CD4-positive, alpha-beta memory T cell (primary cell): Measurements from ENCODE around the gene GRID2. TPM values are rescaled to one million over a fixed set of nuclear protein-coding genes. Genes with fewer than 3 reads are reported as not detected.

ENCODE experiments used
- CTCF ChIA-PET: fragments of 350-600 bp; sonication (Branson Sonifier 250); formaldehyde crosslinking; loops from one replicate; lab custom pipeline; 2021; ENCODE audit warnings: inconsistent platforms; ENCODE audit not compliant: partially characterized antibody; lab: Charles Lee
- POLR2A ChIA-PET: fragments of 350-600 bp; sonication (Branson Sonifier 250); formaldehyde crosslinking; loops from one replicate; lab custom pipeline; 2021; ENCODE audit not compliant: partially characterized antibody; lab: Charles Lee
- DNase-seq, 5 donors: peaks; one replicate each; pipeline versions ENCODE4 v3.0.0 to v3.0.0-alpha.2; 2020 to 2022; ENCODE audit warnings: mixed read lengths in 1 of 5
- H3K27ac ChIP-seq: one replicate; pipeline ENCODE4 v1.7.0; 2013; ENCODE audit warnings: low read depth, low read length
- H3K27me3 ChIP-seq: 2 replicates; pipeline ENCODE4 v1.7.0; 2013; ENCODE audit warnings: mild to moderate bottlenecking, low read length, moderate library complexity; ENCODE audit not compliant: insufficient read depth
- H3K36me3 ChIP-seq: 2 replicates; pipeline ENCODE4 v1.7.0; 2013; ENCODE audit warnings: mild to moderate bottlenecking, low read length, moderate library complexity; ENCODE audit not compliant: insufficient read depth
- H3K4me1 ChIP-seq: 2 replicates; pipeline ENCODE4 v1.7.0; 2013; ENCODE audit warnings: mild to moderate bottlenecking, low read length, moderate library complexity; ENCODE audit not compliant: insufficient read depth
- H3K4me3 ChIP-seq, 2 donors: one replicate each; pipeline ENCODE4 v1.7.0; 2013; ENCODE audit warnings: low read length in 2 of 2, mild to moderate bottlenecking in 1 of 2
- H3K9me3 ChIP-seq, 2 donors: one replicate each; pipeline ENCODE4 v1.7.0; 2013; ENCODE audit warnings: low read length in 2 of 2, control low read depth in 1 of 2; ENCODE audit not compliant: control insufficient read depth in 1 of 2
- H3K27ac Mint-ChIP-seq, 7 donors: one replicate each; pipeline ENCODE4 v1.8.0; 2020 to 2021; ENCODE audit warnings: mixed read lengths in 7 of 7, mild to moderate bottlenecking in 6 of 7, inconsistent platforms in 3 of 7, moderate library complexity in 3 of 7
- H3K27me3 Mint-ChIP-seq, 2 donors: one replicate each; pipeline ENCODE4 v1.8.0; 2020 to 2021; ENCODE audit warnings: mixed read lengths in 2 of 2
- H3K36me3 Mint-ChIP-seq, 2 donors: one replicate each; pipeline ENCODE4 v1.8.0; 2020 to 2021; ENCODE audit warnings: mixed read lengths in 2 of 2, inconsistent platforms in 1 of 2, mild to moderate bottlenecking in 1 of 2
- H3K4me1 Mint-ChIP-seq, 4 donors: one replicate each; pipeline ENCODE4 v1.8.0; 2020 to 2021; ENCODE audit warnings: mixed read lengths in 4 of 4, mild to moderate bottlenecking in 1 of 4
- H3K4me3 Mint-ChIP-seq, 8 donors: one replicate each; pipeline ENCODE4 v1.8.0; 2020 to 2021; ENCODE audit warnings: mixed read lengths in 8 of 8, mild to moderate bottlenecking in 7 of 8, moderate library complexity in 6 of 8, inconsistent platforms in 3 of 8
- H3K9me3 Mint-ChIP-seq, 8 donors: one replicate each; pipeline ENCODE4 v1.8.0; 2020 to 2021; ENCODE audit warnings: mixed read lengths in 8 of 8, mild to moderate bottlenecking in 5 of 8, inconsistent platforms in 3 of 8, moderate library complexity in 1 of 8
- intact Hi-C: fragments of 100-400 bp; cut with micrococcal nuclease; formaldehyde crosslinking; loops from one replicate; pipeline ENCODE4 v1.15.1; 2023
- polyA plus RNA-seq, 2 donors: library from polyadenylated mRNA; unstranded; fragments of 300-500 nt; fragmentation: Illumina TruSeq; gene quantifications; one replicate each; pipeline ENCODE4 v1.2.3, GENCODE V29; 2021
- total RNA-seq, 2 experiments: library from RNA; stranded (reverse); gene quantifications; one replicate each; pipeline ENCODE4 v1.2.3, GENCODE V29; 2021

The GRID2 gene
- total and polyA plus RNA-seq, 4 experiments from 2014 or later: not detected

- peaks cover 0 to 4% (median 0%) of the 10 kb centered on the region in 8 donors for H3K9me3 Mint-ChIP-seq
- Histone ChIP-seq H3K9me3 (no peaks in the 10 kb centered on the region), H3K4me1 (no peaks in the 10 kb centered on the region), H3K27me3 (no peaks in the 10 kb centered on the region), H3K27ac (no peak overlapping the region), H3K36me3 (no peaks in the 10 kb centered on the region), H3K4me3 (no peak overlapping the region)
- H3K4me1 Mint-ChIP-seq: no peaks in the 10 kb centered on the region
- DNase-seq: no peak
- no peak overlapping the region for H3K4me3 Mint-ChIP-seq
- no peaks in the 10 kb centered on the region for H3K36me3 Mint-ChIP-seq
- CTCF ChIA-PET: no interaction called here
- peaks cover 0 to 1% of the 10 kb centered on the region in 2 donors for H3K27me3 Mint-ChIP-seq
- intact Hi-C loops: no loop called here
- POLR2A ChIA-PET: no interaction called here
- H3K27ac Mint-ChIP-seq: no peak overlapping the region
Observed at GRCh38 chr4:93780080-93780479, 1476.3 kb downstream of the GRID2 start.

GRCh38 chr4:93781198-93781597, 1477.4 kb downstream of the GRID2 start:
- no peaks in the 10 kb centered on the region for H3K4me1 ChIP-seq
- no peak for DNase-seq
- H3K4me3 ChIP-seq: no peak overlapping the region
- ChIA-PET POLR2A (no interaction called here), CTCF (no interaction called here)
- H3K27me3 ChIP-seq: no peaks in the 10 kb centered on the region
- intact Hi-C loops: no loop called here
- H3K9me3 Mint-ChIP-seq: peaks cover 0 to 4% (median 0%) of the 10 kb centered on the region in 8 donors
- no peak overlapping the region for H3K27ac ChIP-seq
- H3K36me3 Mint-ChIP-seq: no peaks in the 10 kb centered on the region
- H3K36me3 ChIP-seq: no peaks in the 10 kb centered on the region
- no peaks in the 10 kb centered on the region for H3K9me3 ChIP-seq
- H3K27me3 Mint-ChIP-seq: peaks cover 0 to 1% of the 10 kb centered on the region in 2 donors
- no peaks in the 10 kb centered on the region for H3K4me1 Mint-ChIP-seq
- H3K4me3 Mint-ChIP-seq: no peak overlapping the region
- no peak overlapping the region for H3K27ac Mint-ChIP-seq

GRCh38 chr4:93786149-93786548, 1482.4 kb downstream of the GRID2 start:
- no peaks in the 10 kb centered on the region for H3K9me3 Mint-ChIP-seq
- no peaks in the 10 kb centered on the region for H3K36me3 Mint-ChIP-seq
- DNase-seq: no peak
- Histone ChIP-seq H3K36me3 (no peaks in the 10 kb centered on the region), H3K27me3 (no peaks in the 10 kb centered on the region), H3K4me1 (no peaks in the 10 kb centered on the region), H3K27ac (no peak overlapping the region), H3K4me3 (no peak overlapping the region), H3K9me3 (no peaks in the 10 kb centered on the region)
- POLR2A ChIA-PET: no interaction called here
- H3K4me1 Mint-ChIP-seq: no peaks in the 10 kb centered on the region
- H3K4me3 Mint-ChIP-seq: no peak overlapping the region
- CTCF ChIA-PET: no interaction called here
- intact Hi-C loops: no loop called here
- no peaks in the 10 kb centered on the region for H3K27me3 Mint-ChIP-seq
- no peak overlapping the region for H3K27ac Mint-ChIP-seq

GRCh38 chr4:93788712-93789111, 1484.9 kb downstream of the GRID2 start:
- no peaks in the 10 kb centered on the region for H3K36me3 ChIP-seq
- peaks cover 0 to 1% of the 10 kb centered on the region in 2 donors for H3K27me3 Mint-ChIP-seq
- H3K9me3 ChIP-seq: no peaks in the 10 kb centered on the region
- ChIA-PET CTCF (no interaction called here), POLR2A (no interaction called here)
- intact Hi-C loops: no loop called here
- H3K4me1 ChIP-seq: no peaks in the 10 kb centered on the region
- H3K27me3 ChIP-seq: no peaks in the 10 kb centered on the region
- H3K9me3 Mint-ChIP-seq: no peaks in the 10 kb centered on the region
- no peak for DNase-seq
- H3K4me3 ChIP-seq: no peak overlapping the region
- no peak overlapping the region for H3K27ac Mint-ChIP-seq
- no peaks in the 10 kb centered on the region for H3K36me3 Mint-ChIP-seq
- H3K27ac ChIP-seq: no peak overlapping the region
- H3K4me1 Mint-ChIP-seq: no peaks in the 10 kb centered on the region
- H3K4me3 Mint-ChIP-seq: no peak overlapping the region

- no peaks in the 10 kb centered on the region for H3K9me3 Mint-ChIP-seq
- H3K4me3 Mint-ChIP-seq: no peak overlapping the region
- H3K4me1 ChIP-seq: no peaks in the 10 kb centered on the region
- CTCF ChIA-PET: interaction anchor here (0.8 kb wide), 1 partner anchor 10 kb away, joined by 3 read pairs; no protein-coding TSS in a partner anchor
- intact Hi-C loops: loop anchor here (5.0 kb wide), 1 partner anchor 466 kb away; no protein-coding TSS in a partner anchor
- no peak overlapping the region for H3K27ac Mint-ChIP-seq
- no peaks in the 10 kb centered on the region for H3K36me3 Mint-ChIP-seq
- H3K27ac ChIP-seq: no peak overlapping the region
- peaks cover 0 to 1% of the 10 kb centered on the region in 2 donors for H3K27me3 Mint-ChIP-seq
- POLR2A ChIA-PET: no interaction called here
- no peaks in the 10 kb centered on the region for H3K9me3 ChIP-seq
- no peaks in the 10 kb centered on the region for H3K4me1 Mint-ChIP-seq
- no peaks in the 10 kb centered on the region for H3K27me3 ChIP-seq
- DNase-seq: no peak
- H3K4me3 ChIP-seq: no peak overlapping the region
- H3K36me3 ChIP-seq: no peaks in the 10 kb centered on the region
Observed at GRCh38 chr4:93791570-93792195, 1487.9 kb downstream of the GRID2 start.

- ChIA-PET POLR2A (no interaction called here), CTCF (interaction anchor here (1.4 kb wide), 1 partner anchor 11 kb away, joined by 3 read pairs; no protein-coding TSS in a partner anchor)
- Mint-ChIP-seq H3K27ac (no peak overlapping the region), H3K4me1 (no peaks in the 10 kb centered on the region), H3K36me3 (no peaks in the 10 kb centered on the region), H3K27me3 (no peaks in the 10 kb centered on the region), H3K4me3 (no peak overlapping the region), H3K9me3 (peaks cover 0 to 2% (median 0%) of the 10 kb centered on the region in 8 donors)
- H3K27ac ChIP-seq: no peak overlapping the region
- H3K4me3 ChIP-seq: no peak overlapping the region
- DNase-seq: no peak
- H3K9me3 ChIP-seq: no peaks in the 10 kb centered on the region
- no peaks in the 10 kb centered on the region for H3K36me3 ChIP-seq
- no peaks in the 10 kb centered on the region for H3K4me1 ChIP-seq
- intact Hi-C loops: no loop called here
- no peaks in the 10 kb centered on the region for H3K27me3 ChIP-seq
Observed at GRCh38 chr4:93802045-93802444, 1498.3 kb downstream of the GRID2 start.

- ChIA-PET CTCF (no interaction called here), POLR2A (no interaction called here)
- no peaks in the 10 kb centered on the region for H3K27me3 Mint-ChIP-seq
- no peak overlapping the region for H3K27ac Mint-ChIP-seq
- H3K4me3 Mint-ChIP-seq: no peak overlapping the region
- H3K27me3 ChIP-seq: no peaks in the 10 kb centered on the region
- intact Hi-C loops: no loop called here
- peaks cover 0 to 6% (median 0%) of the 10 kb centered on the region in 8 donors for H3K9me3 Mint-ChIP-seq
- H3K36me3 ChIP-seq: no peaks in the 10 kb centered on the region
- H3K4me3 ChIP-seq: no peak overlapping the region
- DNase-seq: no peak
- H3K4me1 ChIP-seq: no peaks in the 10 kb centered on the region
- no peaks in the 10 kb centered on the region for H3K9me3 ChIP-seq
- H3K27ac ChIP-seq: no peak overlapping the region
- no peaks in the 10 kb centered on the region for H3K36me3 Mint-ChIP-seq
- H3K4me1 Mint-ChIP-seq: no peaks in the 10 kb centered on the region
Observed at GRCh38 chr4:93809773-93810172, 1506.0 kb downstream of the GRID2 start.
